Vagina (tissue), 2 donors: ENCODE results near the gene DOCK11.

ENCODE experiments used
- POLR2AphosphoS5 ChIP-seq, 2 donors: sonication (generic); formaldehyde crosslinking; IDR thresholded peaks; one replicate each; pipeline ENCODE4 v1.9.0; 2017; ENCODE audit warnings: antibody characterized with exemption in 2 of 2, mild to moderate bottlenecking in 2 of 2, low read depth in 1 of 2; ENCODE audit not compliant: insufficient read depth in 1 of 2
- TF ChIP-seq, protein P1 (sequence below), 3 experiments: fragments of 450-650 bp in 2 of 3; fragments of 200-600 bp in 1 of 3; sonication (generic) in 1 of 3; IDR thresholded peaks; one replicate each; pipeline ENCODE4 v1.5.1; 2017 to 2019; ENCODE audit warnings: antibody characterized with exemption in 3 of 3, mild to moderate bottlenecking in 2 of 3, moderate library complexity in 2 of 3

DNA sequence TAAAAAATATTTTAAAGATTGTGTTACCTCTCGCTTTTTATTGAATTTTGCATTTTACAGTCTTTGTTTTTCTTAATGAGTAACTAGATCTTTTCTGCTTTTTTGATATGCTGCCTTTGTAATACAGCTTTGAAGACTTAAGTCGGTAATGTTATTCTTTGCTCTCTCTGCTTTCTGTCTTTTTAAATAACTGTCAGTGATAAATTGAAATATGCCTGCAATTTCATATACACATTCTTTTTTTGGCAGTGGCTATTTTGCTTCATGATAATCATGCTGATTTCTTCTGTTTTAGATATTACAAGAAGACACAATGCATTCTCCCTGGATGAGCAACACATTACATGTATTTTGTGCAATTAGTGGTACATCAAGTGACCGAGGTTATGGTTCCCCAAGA, 189.8 kb downstream of the DOCK11 start:
- TF ChIP-seq POLR2AphosphoS5 (IDR thresholded peaks at IDR 0.05; ENCODE audit: insufficient read depth in 1 of 2, low read depth in 1 of 2), result no peak
- TF ChIP-seq, protein P1, sequence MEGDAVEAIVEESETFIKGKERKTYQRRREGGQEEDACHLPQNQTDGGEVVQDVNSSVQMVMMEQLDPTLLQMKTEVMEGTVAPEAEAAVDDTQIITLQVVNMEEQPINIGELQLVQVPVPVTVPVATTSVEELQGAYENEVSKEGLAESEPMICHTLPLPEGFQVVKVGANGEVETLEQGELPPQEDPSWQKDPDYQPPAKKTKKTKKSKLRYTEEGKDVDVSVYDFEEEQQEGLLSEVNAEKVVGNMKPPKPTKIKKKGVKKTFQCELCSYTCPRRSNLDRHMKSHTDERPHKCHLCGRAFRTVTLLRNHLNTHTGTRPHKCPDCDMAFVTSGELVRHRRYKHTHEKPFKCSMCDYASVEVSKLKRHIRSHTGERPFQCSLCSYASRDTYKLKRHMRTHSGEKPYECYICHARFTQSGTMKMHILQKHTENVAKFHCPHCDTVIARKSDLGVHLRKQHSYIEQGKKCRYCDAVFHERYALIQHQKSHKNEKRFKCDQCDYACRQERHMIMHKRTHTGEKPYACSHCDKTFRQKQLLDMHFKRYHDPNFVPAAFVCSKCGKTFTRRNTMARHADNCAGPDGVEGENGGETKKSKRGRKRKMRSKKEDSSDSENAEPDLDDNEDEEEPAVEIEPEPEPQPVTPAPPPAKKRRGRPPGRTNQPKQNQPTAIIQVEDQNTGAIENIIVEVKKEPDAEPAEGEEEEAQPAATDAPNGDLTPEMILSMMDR (IDR thresholded peaks at IDR 0.05), result no peak
